Smooth muscle cell (in vitro differentiated cells): ENCODE data around the gene HDDC3. TPM values are rescaled to one million over a fixed set of nuclear protein-coding genes. Genes with fewer than 3 reads are reported as not detected.

ENCODE experiments used
- DNase-seq: peaks from one replicate; lab custom pipeline; 2025; ENCODE audit not compliant: unreplicated experiment; lab: John Stamatoyannopoulos, UW
- H2AFZ ChIP-seq: fragments of 200-600 bp; sonication (generic); 2 replicates; pipeline ENCODE4 v1.6.0; 2016; ENCODE audit warnings: antibody characterized with exemption, low read depth, mild to moderate bottlenecking
- H3F3A ChIP-seq: fragments of 200-600 bp; sonication (generic); 2 replicates; pipeline ENCODE4 v1.6.0; 2017; ENCODE audit warnings: antibody characterized with exemption, low read depth
- H3K27ac ChIP-seq: fragments of 200-600 bp; sonication (generic); 2 replicates; pipeline ENCODE4 v1.5.1; 2016; ENCODE audit warnings: low read depth, mild to moderate bottlenecking
- H3K27me3 ChIP-seq: fragments of 200-600 bp; sonication (generic); 2 replicates; pipeline ENCODE4 v1.6.1; 2016; ENCODE audit warnings: low read depth, mild to moderate bottlenecking
- H3K36me3 ChIP-seq: fragments of 200-600 bp; sonication (generic); 2 replicates; pipeline ENCODE4 v1.5.1; 2016; ENCODE audit warnings: low read depth
- H3K4me1 ChIP-seq: fragments of 200-600 bp; sonication (generic); 2 replicates; pipeline ENCODE4 v1.5.1; 2016; ENCODE audit warnings: low read depth
- H3K4me2 ChIP-seq: fragments of 200-600 bp; sonication (generic); 2 replicates; pipeline ENCODE4 v1.6.0; 2016; ENCODE audit warnings: mild to moderate bottlenecking
- H3K4me3 ChIP-seq: fragments of 200-600 bp; sonication (generic); 2 replicates; pipeline ENCODE4 v1.5.1; 2016; ENCODE audit warnings: mild to moderate bottlenecking
- H3K79me2 ChIP-seq: fragments of 200-600 bp; sonication (generic); 2 replicates; pipeline ENCODE4 v1.6.0; 2016; ENCODE audit warnings: low read depth, mild to moderate bottlenecking
- H3K9ac ChIP-seq: fragments of 200-600 bp; sonication (generic); 2 replicates; pipeline ENCODE4 v1.6.0; 2016; ENCODE audit warnings: low read depth
- H3K9me3 ChIP-seq: fragments of 200-600 bp; sonication (generic); replicated peaks from 2 replicates; pipeline ENCODE4 v1.5.1; 2016; ENCODE audit warnings: low read depth
- H4K20me1 ChIP-seq: fragments of 200-600 bp; sonication (generic); 2 replicates; pipeline ENCODE4 v1.6.0; 2016; ENCODE audit warnings: low read depth
- WGBS: methylation state at CpG from one replicate; pipeline ENCODE4 v1.1.7; 2016; ENCODE audit warnings: low lambda C conversion rate; 5-methylcytosine and 5-hydroxymethylcytosine counted together
- polyA plus RNA-seq: library from polyadenylated mRNA; unstranded; fragments of >200 nt; fragmentation: Nextera tagmentation; extraction: Ambion mirVana; gene quantifications from 2 replicates; pipeline ENCODE4 v1.2.1, GENCODE V29; 2016
- total RNA-seq: library from RNA; depleted of rRNA; stranded (reverse); fragments of >200 nt; gene quantifications from 2 replicates; pipeline ENCODE4 v1.2.3, GENCODE V29; 2014
- TF ChIP-seq, protein P1 (sequence below): fragments of 200-600 bp; sonication (generic); IDR thresholded peaks from 2 replicates; pipeline ENCODE4 v1.5.1; 2017; ENCODE audit warnings: borderline replicate concordance, mild to moderate bottlenecking, antibody characterized with exemption; ENCODE audit not compliant: insufficient read depth, poor library complexity, severe bottlenecking

HDDC3 gene
- total and polyA plus RNA-seq, 2 experiments from 2014 or later = 16.0 to 16.3 TPM

DNA sequence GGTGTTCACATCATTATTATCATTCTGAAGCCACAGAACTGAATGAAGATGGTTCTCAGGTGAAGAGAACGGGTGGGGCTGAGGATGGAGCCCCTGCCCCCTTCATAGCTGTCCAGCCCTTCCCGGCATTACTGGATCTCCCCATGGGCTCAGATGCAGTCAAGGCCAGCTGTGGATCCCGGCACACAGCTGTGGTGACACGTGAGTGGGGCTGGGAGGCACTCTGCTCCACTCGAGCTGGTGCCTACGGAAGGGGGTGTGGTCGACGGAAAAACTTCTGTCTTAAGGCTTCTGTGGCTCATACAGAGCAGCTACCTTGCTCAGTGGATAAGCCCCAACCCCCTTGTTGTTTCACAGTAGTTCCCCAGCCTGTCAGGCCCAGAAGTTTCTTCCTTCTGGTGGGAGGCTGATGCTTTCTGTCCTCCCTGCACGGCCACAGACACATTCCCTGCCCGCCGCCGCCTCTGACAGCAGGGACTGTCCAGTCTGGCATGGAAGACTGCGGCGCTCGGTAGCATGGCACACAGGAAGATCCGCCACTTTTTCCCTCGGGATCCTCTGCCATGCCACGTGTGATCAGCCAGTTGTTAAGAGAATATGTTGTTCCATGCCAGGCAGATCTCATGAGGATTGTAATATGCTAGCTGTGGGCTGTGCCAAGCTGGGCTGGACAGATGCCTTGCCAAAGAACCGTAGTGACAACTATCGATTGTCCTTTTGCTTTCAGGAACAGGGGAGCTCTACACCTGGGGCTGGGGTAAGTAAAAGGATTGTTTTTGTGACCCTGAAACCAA is 28.1 kb upstream of the HDDC3 start:
- no peak overlapping the region for H3K27ac ChIP-seq
- no peaks in the 10 kb centered on the region for H3K27me3 ChIP-seq
- no peaks in the 10 kb centered on the region for H3K36me3 ChIP-seq
- no peak overlapping the region for H3K9ac ChIP-seq
- H2AFZ ChIP-seq = no peak overlapping the region
- DNase-seq = no peak
- H3K4me2 ChIP-seq = no peak overlapping the region
- TF ChIP-seq, protein P1, sequence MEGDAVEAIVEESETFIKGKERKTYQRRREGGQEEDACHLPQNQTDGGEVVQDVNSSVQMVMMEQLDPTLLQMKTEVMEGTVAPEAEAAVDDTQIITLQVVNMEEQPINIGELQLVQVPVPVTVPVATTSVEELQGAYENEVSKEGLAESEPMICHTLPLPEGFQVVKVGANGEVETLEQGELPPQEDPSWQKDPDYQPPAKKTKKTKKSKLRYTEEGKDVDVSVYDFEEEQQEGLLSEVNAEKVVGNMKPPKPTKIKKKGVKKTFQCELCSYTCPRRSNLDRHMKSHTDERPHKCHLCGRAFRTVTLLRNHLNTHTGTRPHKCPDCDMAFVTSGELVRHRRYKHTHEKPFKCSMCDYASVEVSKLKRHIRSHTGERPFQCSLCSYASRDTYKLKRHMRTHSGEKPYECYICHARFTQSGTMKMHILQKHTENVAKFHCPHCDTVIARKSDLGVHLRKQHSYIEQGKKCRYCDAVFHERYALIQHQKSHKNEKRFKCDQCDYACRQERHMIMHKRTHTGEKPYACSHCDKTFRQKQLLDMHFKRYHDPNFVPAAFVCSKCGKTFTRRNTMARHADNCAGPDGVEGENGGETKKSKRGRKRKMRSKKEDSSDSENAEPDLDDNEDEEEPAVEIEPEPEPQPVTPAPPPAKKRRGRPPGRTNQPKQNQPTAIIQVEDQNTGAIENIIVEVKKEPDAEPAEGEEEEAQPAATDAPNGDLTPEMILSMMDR = no peak
- H3K4me3 ChIP-seq = no peak overlapping the region
- no peaks in the 10 kb centered on the region for H3K9me3 ChIP-seq
- H3K79me2 ChIP-seq = no peaks in the 10 kb centered on the region
- H3K4me1 ChIP-seq = peaks cover 17% of the 10 kb centered on the region
- H3F3A ChIP-seq = peaks cover 5% of the 10 kb centered on the region
- 96% methylated on average over 20 of the region's 20 CpGs for WGBS
- peaks cover 5% of the 10 kb centered on the region for H4K20me1 ChIP-seq

- TF ChIP-seq, protein P1 = no peak
- peaks cover 5% of the 10 kb centered on the region for H3F3A ChIP-seq
- no peaks in the 10 kb centered on the region for H3K9me3 ChIP-seq
- no peak overlapping the region for H3K4me2 ChIP-seq
- H3K4me1 ChIP-seq = peaks cover 17% of the 10 kb centered on the region
- H3K27ac ChIP-seq = no peak overlapping the region
- H3K9ac ChIP-seq = no peak overlapping the region
- no peaks in the 10 kb centered on the region for H3K27me3 ChIP-seq
- H3K4me3 ChIP-seq = no peak overlapping the region
- peaks cover 9% of the 10 kb centered on the region for H4K20me1 ChIP-seq
- no peak overlapping the region for H2AFZ ChIP-seq
- no peak for DNase-seq
- WGBS = 98% methylated on average over 5 of the region's 5 CpGs
- H3K36me3 ChIP-seq = no peaks in the 10 kb centered on the region
- no peaks in the 10 kb centered on the region for H3K79me2 ChIP-seq
Measured at GRCh38 chr15:90959894-90960293, 27.5 kb upstream of the HDDC3 start.

DNA sequence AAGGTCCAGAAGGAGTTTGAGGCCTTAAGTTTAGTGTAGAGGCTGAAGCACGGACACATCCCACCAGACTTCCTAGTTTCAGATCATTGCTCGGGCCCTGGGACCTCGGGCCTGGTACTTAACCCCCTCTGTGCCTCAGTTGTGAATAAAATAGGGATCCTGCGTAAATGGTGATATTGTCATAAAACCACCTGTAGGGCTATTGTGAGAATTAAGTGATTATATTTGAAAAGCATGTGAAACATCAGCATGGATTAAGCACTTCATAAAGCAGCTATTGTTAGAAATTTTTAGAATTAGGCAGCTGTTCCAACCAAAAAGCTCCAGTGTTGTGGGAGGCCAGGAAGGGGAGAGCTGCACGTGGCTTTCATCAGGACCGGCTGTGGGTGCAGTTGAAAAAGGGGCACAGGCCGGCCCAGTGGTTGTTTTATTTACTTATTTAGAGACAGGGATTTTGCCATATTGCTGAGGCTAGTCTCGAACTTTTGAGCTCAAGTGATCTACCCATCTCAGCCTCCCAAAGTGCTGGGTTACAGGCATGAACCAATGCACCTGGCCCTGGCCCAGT is 26.8 kb upstream of the HDDC3 start:
- WGBS = 94% methylated on average over 8 of the region's 8 CpGs
- H3K4me2 ChIP-seq = no peak overlapping the region
- H3K27me3 ChIP-seq = no peaks in the 10 kb centered on the region
- no peak overlapping the region for H2AFZ ChIP-seq
- TF ChIP-seq, protein P1 = no peak
- H4K20me1 ChIP-seq = peaks cover 9% of the 10 kb centered on the region
- H3F3A ChIP-seq = peaks cover 5% of the 10 kb centered on the region
- no peak overlapping the region for H3K27ac ChIP-seq
- peaks cover 17% of the 10 kb centered on the region for H3K4me1 ChIP-seq
- DNase-seq = no peak
- H3K9me3 ChIP-seq = no peaks in the 10 kb centered on the region
- no peak overlapping the region for H3K9ac ChIP-seq
- H3K4me3 ChIP-seq = no peak overlapping the region
- no peaks in the 10 kb centered on the region for H3K79me2 ChIP-seq
- H3K36me3 ChIP-seq = no peaks in the 10 kb centered on the region

DNA sequence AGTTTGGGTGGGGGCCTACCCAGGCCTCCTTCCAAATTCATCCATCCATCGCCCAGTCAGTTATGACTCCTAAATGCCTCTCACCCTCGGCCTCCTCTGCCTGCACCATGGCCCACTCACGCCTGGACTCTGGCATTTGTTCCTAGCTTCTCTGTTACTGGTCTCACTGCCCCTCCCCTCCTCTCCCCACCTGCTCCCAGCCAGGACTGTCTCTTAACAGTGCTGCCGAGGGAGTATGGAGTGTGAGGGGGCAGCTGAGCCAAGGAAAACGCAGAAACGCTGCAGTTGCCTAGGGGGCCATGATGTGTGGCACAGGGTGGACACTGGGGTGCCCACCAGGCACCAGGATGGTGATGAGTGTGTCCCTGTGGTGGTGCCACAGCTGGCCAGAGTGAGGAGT is 25.4 kb upstream of the HDDC3 start:
- 91% methylated on average over 6 of the region's 6 CpGs for WGBS
- no peak overlapping the region for H3K4me3 ChIP-seq

More for the DNA sequence above, 25.4 kb upstream of the HDDC3 start:
- no peak for DNase-seq
- H3K36me3 ChIP-seq = no peaks in the 10 kb centered on the region
- H3K4me1 ChIP-seq = peaks cover 17% of the 10 kb centered on the region
- no peaks in the 10 kb centered on the region for H3K27me3 ChIP-seq
- no peaks in the 10 kb centered on the region for H3K9me3 ChIP-seq
- peak overlapping the region; percentile 94 for H3K4me2 ChIP-seq
- TF ChIP-seq, protein P1 = no peak
- no peak overlapping the region for H3K27ac ChIP-seq
- peaks cover 9% of the 10 kb centered on the region for H4K20me1 ChIP-seq
- H2AFZ ChIP-seq = no peak overlapping the region
- H3K79me2 ChIP-seq = no peaks in the 10 kb centered on the region
- no peak overlapping the region for H3K9ac ChIP-seq
- peaks cover 5% of the 10 kb centered on the region for H3F3A ChIP-seq
